ENCODE measurements around the gene SVOP.

The SVOP gene

DNA sequence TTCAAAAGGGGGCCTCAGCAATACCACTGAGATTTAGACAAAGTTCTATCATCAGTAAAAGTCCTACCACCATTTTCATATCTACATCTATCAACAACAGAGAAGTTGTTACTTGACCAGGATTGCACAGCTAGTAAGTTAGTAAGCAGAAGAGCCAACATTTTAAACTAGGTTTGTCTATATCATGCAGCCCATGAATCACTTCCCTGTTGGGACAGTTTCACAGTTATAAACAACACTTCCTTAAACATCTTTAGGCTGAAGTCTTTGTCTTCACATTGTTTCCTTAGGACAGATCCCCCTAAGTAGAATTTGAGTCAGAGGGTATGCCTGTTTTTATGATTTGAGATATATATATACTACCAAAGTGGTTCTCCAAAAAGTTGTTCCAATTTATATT, 72.5 kb downstream of the SVOP start:
- TF ChIP-seq EZH2phosphoT487 (IDR thresholded peaks at IDR 0.05; ENCODE audit: borderline replicate concordance, low read length) = no peak
- TF ChIP-seq, protein P1, sequence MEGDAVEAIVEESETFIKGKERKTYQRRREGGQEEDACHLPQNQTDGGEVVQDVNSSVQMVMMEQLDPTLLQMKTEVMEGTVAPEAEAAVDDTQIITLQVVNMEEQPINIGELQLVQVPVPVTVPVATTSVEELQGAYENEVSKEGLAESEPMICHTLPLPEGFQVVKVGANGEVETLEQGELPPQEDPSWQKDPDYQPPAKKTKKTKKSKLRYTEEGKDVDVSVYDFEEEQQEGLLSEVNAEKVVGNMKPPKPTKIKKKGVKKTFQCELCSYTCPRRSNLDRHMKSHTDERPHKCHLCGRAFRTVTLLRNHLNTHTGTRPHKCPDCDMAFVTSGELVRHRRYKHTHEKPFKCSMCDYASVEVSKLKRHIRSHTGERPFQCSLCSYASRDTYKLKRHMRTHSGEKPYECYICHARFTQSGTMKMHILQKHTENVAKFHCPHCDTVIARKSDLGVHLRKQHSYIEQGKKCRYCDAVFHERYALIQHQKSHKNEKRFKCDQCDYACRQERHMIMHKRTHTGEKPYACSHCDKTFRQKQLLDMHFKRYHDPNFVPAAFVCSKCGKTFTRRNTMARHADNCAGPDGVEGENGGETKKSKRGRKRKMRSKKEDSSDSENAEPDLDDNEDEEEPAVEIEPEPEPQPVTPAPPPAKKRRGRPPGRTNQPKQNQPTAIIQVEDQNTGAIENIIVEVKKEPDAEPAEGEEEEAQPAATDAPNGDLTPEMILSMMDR (IDR thresholded peaks at IDR 0.05; ENCODE audit: low read depth, low read length, poor library complexity, severe bottlenecking) = no peak
- no peaks in the 10 kb centered on the region for H3K9me3 ChIP-seq (ENCODE audit: control insufficient read depth, insufficient read depth, low read length)
- no peaks in the 10 kb centered on the region for H3K79me2 ChIP-seq (ENCODE audit: control insufficient read depth, low read length)
- H3K4me1 ChIP-seq (ENCODE audit: control insufficient read depth, low read length) = peaks cover 8% of the 10 kb centered on the region
- H3K36me3 ChIP-seq (ENCODE audit: control insufficient read depth, low read length) = no peaks in the 10 kb centered on the region
- no peak overlapping the region for H3K27ac ChIP-seq (ENCODE audit: low read depth, low read length)
- no peaks in the 10 kb centered on the region for H3F3A ChIP-seq (ENCODE audit: control insufficient read depth, insufficient read depth)
- no peak overlapping the region for H3K4me2 ChIP-seq (ENCODE audit: low read length)
- H3K27me3 ChIP-seq (ENCODE audit: control insufficient read depth, low read length) = no peaks in the 10 kb centered on the region
- H3K4me3 ChIP-seq (ENCODE audit: low read length) = no peak overlapping the region
- H3K9me2 ChIP-seq (replicated peaks; ENCODE audit: control insufficient read depth, low read length) = no peaks in the 10 kb centered on the region
- H4K20me1 ChIP-seq (ENCODE audit: control insufficient read depth, insufficient read depth, low read depth, low read length) = no peaks in the 10 kb centered on the region

- H3K9me3 ChIP-seq (ENCODE audit: control insufficient read depth, insufficient read depth, low read length) = no peaks in the 10 kb centered on the region
- no peaks in the 10 kb centered on the region for H3K79me2 ChIP-seq (ENCODE audit: control insufficient read depth, low read length)
- no peaks in the 10 kb centered on the region for H4K20me1 ChIP-seq (ENCODE audit: control insufficient read depth, insufficient read depth, low read depth, low read length)
- H3K36me3 ChIP-seq (ENCODE audit: control insufficient read depth, low read length) = no peaks in the 10 kb centered on the region
- no peak overlapping the region for H3K27ac ChIP-seq (ENCODE audit: low read depth, low read length)
- H3K4me2 ChIP-seq (ENCODE audit: low read length) = no peak overlapping the region
- no peak for TF ChIP-seq EZH2phosphoT487 (IDR thresholded peaks at IDR 0.05; ENCODE audit: borderline replicate concordance, low read length)
- TF ChIP-seq, protein P1 (IDR thresholded peaks at IDR 0.05; ENCODE audit: low read depth, low read length, poor library complexity, severe bottlenecking) = no peak
- peaks cover 8% of the 10 kb centered on the region for H3K4me1 ChIP-seq (ENCODE audit: control insufficient read depth, low read length)
- no peaks in the 10 kb centered on the region for H3K27me3 ChIP-seq (ENCODE audit: control insufficient read depth, low read length)
- H3F3A ChIP-seq (ENCODE audit: control insufficient read depth, insufficient read depth) = no peaks in the 10 kb centered on the region
- H3K9me2 ChIP-seq (replicated peaks; ENCODE audit: control insufficient read depth, low read length) = no peaks in the 10 kb centered on the region
- H3K4me3 ChIP-seq (ENCODE audit: low read length) = no peak overlapping the region
These were observed 73.8 kb downstream of the SVOP start for GRCh38 chr12:108947097-108947496.

- H3K27ac ChIP-seq (ENCODE audit: low read depth, low read length) = no peak overlapping the region
- H3F3A ChIP-seq (ENCODE audit: control insufficient read depth, insufficient read depth) = no peaks in the 10 kb centered on the region
- no peaks in the 10 kb centered on the region for H3K79me2 ChIP-seq (ENCODE audit: control insufficient read depth, low read length)
- H4K20me1 ChIP-seq (ENCODE audit: control insufficient read depth, insufficient read depth, low read depth, low read length) = no peaks in the 10 kb centered on the region
- H3K27me3 ChIP-seq (ENCODE audit: control insufficient read depth, low read length) = no peaks in the 10 kb centered on the region
- H3K4me1 ChIP-seq (ENCODE audit: control insufficient read depth, low read length) = peaks cover 7% of the 10 kb centered on the region
- TF ChIP-seq EZH2phosphoT487 (IDR thresholded peaks at IDR 0.05; ENCODE audit: borderline replicate concordance, low read length) = no peak
- TF ChIP-seq, protein P1 (IDR thresholded peaks at IDR 0.05; ENCODE audit: low read depth, low read length, poor library complexity, severe bottlenecking) = no peak
- H3K9me2 ChIP-seq (replicated peaks; ENCODE audit: control insufficient read depth, low read length) = no peaks in the 10 kb centered on the region
- H3K36me3 ChIP-seq (ENCODE audit: control insufficient read depth, low read length) = no peaks in the 10 kb centered on the region
- H3K9me3 ChIP-seq (ENCODE audit: control insufficient read depth, insufficient read depth, low read length) = no peaks in the 10 kb centered on the region
- no peak overlapping the region for H3K4me2 ChIP-seq (ENCODE audit: low read length)
- no peak overlapping the region for H3K4me3 ChIP-seq (ENCODE audit: low read length)
These were observed 80.7 kb downstream of the SVOP start for GRCh38 chr12:108940138-108940537.

DNA sequence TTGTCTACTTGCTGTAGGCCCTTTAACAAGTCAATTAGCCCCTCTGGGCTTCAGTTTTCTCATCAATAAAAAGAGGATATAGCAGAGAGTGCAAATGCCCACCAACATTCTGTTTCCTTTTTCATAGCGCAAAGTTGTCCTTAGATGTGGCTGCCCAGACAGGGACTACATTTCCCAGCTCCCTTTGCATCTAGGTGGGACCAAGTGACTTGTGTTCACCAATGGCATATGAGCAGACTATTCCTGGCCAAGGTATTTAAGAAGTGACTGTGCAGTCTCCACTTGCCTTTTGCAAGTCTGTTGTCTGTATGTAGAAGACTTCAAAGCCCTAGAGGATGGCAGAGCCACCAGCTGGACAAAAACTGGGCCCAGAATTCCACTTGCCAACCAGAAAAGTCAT, 81.3 kb downstream of the SVOP start:
- no peaks in the 10 kb centered on the region for H4K20me1 ChIP-seq (ENCODE audit: control insufficient read depth, insufficient read depth, low read depth, low read length)
- no peaks in the 10 kb centered on the region for H3K79me2 ChIP-seq (ENCODE audit: control insufficient read depth, low read length)

More for the DNA sequence above, 81.3 kb downstream of the SVOP start:
- no peaks in the 10 kb centered on the region for H3F3A ChIP-seq (ENCODE audit: control insufficient read depth, insufficient read depth)
- no peaks in the 10 kb centered on the region for H3K36me3 ChIP-seq (ENCODE audit: control insufficient read depth, low read length)
- peaks cover 13% of the 10 kb centered on the region for H3K4me1 ChIP-seq (ENCODE audit: control insufficient read depth, low read length)
- no peak overlapping the region for H3K4me3 ChIP-seq (ENCODE audit: low read length)
- no peak overlapping the region for H3K27ac ChIP-seq (ENCODE audit: low read depth, low read length)
- no peaks in the 10 kb centered on the region for H3K27me3 ChIP-seq (ENCODE audit: control insufficient read depth, low read length)
- no peak for TF ChIP-seq EZH2phosphoT487 (IDR thresholded peaks at IDR 0.05; ENCODE audit: borderline replicate concordance, low read length)
- TF ChIP-seq, protein P1 (IDR thresholded peaks at IDR 0.05; ENCODE audit: low read depth, low read length, poor library complexity, severe bottlenecking) = no peak
- no peaks in the 10 kb centered on the region for H3K9me3 ChIP-seq (ENCODE audit: control insufficient read depth, insufficient read depth, low read length)
- no peak overlapping the region for H3K4me2 ChIP-seq (ENCODE audit: low read length)
- no peaks in the 10 kb centered on the region for H3K9me2 ChIP-seq (replicated peaks; ENCODE audit: control insufficient read depth, low read length)

Data from DOHH2 (cell line).